CD4-positive, alpha-beta T cell treated with Interleukin-1 beta for 1 hour (primary cell): ENCODE results near the gene PAGE2.
"Not testable (repeated sequence)": the region's sequence is repeated elsewhere in the genome, so short reads cannot be mapped to it uniquely, and the experiment has no call there.

Experiments
- DNase-seq, 2 donors: peaks; one replicate each; pipeline ENCODE4 v3.0.0-alpha.2; 2020 to 2022

Gene PAGE2, protein sequence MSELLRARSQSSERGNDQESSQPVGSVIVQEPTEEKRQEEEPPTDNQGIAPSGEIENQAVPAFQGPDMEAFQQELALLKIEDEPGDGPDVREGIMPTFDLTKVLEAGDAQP

DNA sequence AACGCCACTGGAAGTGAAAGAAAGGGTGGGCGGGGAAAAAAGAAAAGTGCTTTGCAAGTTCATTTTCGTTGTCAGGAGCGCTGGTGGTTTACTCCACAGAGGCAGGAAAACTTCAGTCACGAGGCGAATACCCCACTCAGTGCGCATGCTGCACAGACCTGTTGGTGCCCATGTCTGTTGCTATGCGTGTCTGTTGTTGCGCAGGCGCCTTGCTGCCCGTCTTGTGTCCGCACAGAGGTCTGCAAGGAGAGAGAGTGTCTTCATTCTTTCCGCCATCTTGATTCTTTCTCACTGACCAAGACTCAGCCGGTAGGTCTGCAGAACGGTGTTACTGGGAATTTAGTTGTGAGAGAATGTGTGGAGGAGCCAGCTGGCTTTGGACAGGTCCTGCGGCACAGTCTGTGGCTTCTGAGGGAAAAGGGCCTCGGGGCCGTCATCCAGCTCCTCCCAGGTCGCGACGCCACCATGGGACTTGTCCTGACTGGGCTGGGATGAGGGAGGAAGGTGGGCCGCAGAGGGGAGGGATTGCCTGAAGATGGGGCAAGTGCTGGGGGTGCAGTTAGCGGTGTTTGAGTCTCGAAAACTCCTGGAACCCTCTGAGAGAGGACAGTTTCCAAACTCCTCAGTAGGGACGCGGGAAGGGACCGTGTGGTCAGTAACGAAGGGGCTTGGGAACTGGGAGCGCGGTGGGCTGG lies at the start of gene PAGE2:
Gene PAGE2 (plus strand): TSS at position 224 of the 695 bp plus-strand sequence. CDS start 1,003 bp downstream, outside the sequence.
- DNase-seq = no peak

DNA sequence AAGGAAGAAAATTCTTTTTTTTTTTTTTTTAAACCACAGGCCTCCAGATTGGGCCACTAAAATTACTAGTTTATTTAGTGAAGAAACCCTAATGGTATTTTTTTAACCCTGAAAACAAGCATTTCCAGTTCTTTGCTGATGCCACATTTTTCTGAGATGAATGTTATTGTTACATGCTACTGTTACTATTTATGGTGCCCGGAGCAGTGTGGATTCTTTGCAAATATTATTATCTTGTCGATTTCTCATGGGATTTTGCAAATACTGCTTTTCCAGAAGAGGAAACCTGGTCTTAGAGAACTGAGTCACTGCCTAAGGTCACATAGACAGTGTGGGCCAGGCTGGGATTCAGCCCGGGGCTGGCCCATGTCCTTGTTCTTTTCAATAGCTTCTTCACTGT lies 49.3 kb upstream of the PAGE2 start:
- no peak for DNase-seq

DNA sequence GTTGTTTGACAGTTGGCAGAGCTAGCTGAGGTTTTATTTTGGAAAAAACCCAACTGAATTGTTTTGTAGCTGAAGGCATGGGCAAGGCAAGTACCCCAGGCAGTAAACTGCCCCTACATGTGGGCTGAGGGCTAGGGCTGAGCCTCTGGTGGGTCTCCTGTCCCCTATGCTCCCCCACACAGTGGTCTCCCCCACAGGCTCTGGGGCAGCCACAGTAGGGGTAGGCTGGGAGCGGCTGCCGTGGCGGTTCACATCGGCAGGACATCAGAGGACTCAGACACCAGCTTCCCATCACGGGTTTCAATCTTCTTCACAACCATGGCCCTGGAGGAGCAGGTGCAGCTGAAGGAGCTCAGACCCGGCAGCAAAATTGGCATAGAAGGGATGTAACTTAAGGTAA lies 47.3 kb upstream of the PAGE2 start:
- DNase-seq = no peak

- DNase-seq = not testable (repeated sequence)
These were observed 38.2 kb upstream of the PAGE2 start for GRCh38 chrX:55050599-55050998.

- peak; percentile 37 to 54 for DNase-seq
These were observed 31.8 kb upstream of the PAGE2 start for GRCh38 chrX:55056820-55057674.

DNA sequence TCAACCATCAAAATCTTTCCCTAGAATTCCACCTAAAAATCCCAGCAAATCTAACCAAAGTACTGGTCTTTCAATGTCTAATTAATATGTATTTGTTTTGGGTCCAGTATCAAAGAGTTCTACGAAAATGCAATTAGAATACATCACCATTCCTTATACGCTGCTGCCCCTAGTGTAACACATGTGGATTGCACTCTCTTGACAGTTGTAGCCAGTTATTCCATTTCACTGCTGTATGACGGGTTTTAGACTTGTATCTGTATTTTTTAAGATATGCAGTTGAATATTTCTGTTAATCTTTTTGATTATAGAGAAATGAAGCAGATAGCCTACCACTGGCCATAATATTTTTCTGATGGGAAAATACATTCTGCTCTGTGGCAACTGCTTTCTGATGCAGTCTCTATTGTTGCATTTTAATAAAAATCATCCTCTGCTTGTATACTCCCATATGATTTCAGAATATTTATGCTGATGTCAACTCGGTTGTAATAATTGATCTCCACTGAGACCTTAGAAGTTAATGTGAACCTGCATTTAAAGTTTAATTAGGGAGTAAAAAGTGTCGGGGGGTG lies 31.1 kb upstream of the PAGE2 start:
- DNase-seq = peak; percentile 23 to 53

GRCh38 chrX:55067180-55067579 lies 21.6 kb upstream of the PAGE2 start:
- not testable (repeated sequence) for DNase-seq

DNA sequence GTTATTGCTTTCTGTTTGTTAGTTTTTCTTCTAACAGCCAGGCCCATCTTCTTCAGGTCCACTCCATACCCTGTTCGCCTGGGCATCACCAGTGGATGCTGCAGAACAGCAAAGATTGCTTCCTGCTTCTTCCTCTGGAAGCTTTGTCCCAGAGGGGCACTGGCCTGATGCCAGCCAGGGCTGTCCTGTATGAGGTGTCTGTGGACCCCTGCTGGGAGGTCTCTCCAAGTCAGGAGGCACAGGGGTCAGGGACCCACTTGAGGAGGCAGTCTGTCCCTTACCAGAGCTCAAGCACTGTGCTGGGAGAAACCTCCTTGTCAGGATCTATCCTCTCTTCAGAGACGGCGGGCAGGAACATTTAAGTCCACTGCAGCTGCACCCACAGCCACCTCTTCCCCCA lies 16.5 kb upstream of the PAGE2 start:
- no peak for DNase-seq

- DNase-seq = no peak
These were observed 13.9 kb upstream of the PAGE2 start, which contains the start of gene PAGE2B for GRCh38 chrX:55074851-55075467. Gene PAGE2B (plus strand): TSS chrX:55075030. CDS start chrX:55076042, 1,012 bp downstream.

- no peak for DNase-seq
These were observed 9.9 kb downstream of the PAGE2 start for GRCh38 chrX:55098691-55099090.

DNA sequence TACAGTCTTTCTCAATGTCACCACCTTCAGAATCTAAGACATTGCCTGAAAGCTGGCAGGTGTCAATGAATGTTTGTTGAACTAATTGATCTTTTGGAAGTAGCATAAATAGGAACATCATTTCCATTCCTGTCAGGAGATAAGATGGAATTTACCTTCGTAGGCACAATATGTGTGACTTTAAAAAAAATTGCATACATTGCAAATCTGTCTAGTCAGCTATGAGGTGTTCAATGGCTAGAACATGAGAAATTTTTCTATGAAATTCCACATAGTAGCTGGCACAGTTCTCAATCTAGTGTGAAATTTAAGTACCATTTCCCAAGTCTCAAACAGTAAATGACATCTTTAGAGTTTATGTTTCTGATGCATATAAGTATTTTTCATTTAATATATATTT lies 10.3 kb downstream of the PAGE2 start:
- DNase-seq = no peak

DNA sequence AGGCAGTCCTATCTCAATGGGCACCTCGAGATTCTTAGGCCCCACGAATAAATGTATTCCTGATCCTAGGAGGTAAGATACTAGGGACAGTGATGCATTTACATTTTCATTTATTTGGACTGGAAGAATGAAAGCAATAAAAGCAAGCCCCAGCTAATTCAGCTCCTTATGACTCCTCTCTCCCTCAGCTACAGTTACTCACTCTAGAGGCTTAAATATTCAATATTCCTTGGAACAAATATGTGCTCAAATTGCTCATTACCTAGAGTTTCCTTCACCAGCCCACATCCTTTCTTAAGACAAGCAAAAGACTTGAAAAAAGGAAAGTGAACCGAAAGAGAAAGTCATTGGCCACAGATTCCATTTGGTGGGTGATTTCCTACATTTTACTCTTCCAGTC lies 13.9 kb downstream of the PAGE2 start:
- DNase-seq = no peak

DNA sequence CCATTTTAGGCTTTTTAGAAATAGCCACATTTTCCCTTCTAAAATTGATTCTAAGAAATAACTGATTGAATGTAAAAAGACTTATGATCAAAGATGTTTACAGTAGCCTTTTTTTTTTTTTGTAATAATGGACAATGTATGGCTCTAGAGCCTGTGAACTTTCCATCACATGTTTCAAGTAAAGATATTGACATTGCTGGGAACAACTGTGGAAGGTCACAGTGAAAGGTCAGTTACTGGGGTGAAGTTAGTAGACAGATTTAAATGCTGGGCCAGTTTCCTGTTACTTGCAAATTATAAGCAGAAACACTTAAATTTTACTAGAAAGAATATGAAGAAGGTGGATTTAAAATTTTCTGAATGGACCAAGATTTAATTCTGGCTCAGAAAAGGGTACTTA lies 18.4 kb downstream of the PAGE2 start:
- no peak for DNase-seq

- DNase-seq = no peak
These were observed 19.1 kb downstream of the PAGE2 start for GRCh38 chrX:55107911-55108310.

GRCh38 chrX:55109306-55109705 lies 20.5 kb downstream of the PAGE2 start:
- no peak for DNase-seq

DNA sequence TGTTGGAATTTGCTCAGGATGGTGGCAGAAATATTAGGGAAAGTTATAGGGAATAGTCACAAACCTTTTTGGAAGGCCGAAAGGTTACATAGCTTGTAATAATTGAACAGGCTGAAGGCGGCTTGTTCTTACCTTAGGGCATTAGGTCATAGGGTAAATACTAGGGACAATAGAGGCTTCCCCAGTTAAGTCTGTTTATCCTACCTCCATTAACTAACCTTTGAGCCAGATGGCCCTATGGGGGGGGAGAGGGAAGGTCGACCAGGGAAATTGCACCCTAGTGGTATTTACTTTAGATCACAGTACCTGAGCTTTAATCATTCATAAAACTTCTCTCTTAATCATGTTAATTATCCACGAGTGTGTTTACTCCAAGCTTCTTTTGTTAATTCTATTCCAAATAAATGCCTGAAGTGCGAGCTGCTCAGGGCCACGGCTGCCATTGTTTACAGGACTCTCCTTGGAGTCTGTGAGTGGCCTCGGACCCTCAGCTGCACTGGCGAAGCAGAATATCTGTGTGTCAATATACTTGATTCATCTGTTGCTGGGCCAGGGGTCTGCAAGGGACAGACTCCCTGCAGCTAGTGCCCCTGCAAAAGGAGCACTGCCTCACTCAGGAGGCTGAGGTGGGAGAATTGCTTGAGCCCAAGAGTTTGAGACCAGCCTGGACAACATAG lies 22.9 kb downstream of the PAGE2 start:
- no peak for DNase-seq

GRCh38 chrX:55116589-55116988 lies 27.8 kb downstream of the PAGE2 start:
- not testable (repeated sequence) for DNase-seq

DNA sequence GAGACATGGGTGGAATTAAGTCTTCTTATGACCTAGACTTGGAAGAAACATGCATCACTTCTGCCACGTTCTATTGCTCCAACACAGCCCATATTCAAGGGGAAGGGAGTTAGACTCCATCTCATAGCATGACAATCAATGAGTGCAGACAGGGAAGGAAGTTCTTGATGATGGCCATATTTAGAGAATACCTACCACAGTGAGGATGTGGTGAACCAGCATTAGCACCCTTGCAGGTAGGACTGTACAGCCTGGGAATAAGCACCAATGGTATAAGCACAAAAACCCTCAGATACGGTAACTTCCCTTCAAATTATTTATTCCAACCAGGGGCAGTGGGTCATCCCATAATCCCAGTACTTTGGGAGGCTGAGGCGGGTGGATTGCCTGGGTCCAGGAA lies 29.8 kb downstream of the PAGE2 start:
- peak in 1 of 2 donors; percentile 2 for DNase-seq

GRCh38 chrX:55119271-55119670 lies 30.5 kb downstream of the PAGE2 start:
- DNase-seq = no peak

DNA sequence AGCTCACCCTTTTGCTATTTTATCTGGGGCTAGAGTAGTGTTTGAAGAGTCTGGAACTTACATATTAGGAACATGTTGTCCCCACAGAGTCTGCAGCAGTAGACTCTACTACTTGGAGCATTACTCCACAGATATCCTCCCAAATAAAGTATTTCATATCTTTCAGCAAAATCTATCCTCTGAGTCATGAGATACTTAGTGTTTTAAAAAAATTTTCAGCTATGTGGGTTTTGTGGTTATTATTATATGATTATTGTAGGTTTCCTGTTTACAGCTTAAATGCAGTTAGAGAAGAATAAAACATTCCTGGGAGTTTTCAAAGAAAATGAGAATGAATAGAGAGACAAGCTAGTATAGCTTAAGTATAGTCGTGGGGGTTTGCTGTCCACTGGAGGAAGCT lies 30.9 kb downstream of the PAGE2 start:
- DNase-seq = peak in 1 of 2 donors; percentile 1

DNA sequence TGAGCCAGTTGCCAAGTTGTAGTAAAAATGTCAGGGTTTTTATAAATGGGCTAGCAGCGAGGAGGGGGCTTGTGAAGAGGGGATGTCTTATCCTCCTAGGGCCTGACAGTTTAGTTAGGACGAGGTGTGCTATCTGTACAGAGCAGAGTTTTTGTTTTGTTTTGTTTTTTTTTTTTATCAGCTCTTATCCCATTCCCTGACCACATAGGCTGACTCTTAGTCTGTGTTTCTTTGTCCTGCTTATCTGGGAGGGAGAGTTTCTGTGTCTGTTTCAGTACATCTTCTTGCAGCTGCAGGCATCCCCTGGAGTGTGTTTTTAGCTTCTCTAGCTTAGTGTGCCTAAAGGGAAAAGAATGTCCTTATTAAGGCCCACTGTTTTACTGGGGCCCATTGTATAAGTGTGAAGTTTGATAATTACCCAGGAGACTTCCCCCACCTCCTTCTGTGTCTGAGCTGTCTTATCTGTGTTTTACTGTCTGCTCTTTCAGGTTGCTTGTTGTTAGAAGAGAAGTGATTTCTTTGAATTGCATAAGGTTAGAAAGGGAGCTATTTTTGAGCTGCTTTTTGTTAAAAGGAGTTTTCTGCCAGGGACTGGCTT lies 32.0 kb downstream of the PAGE2 start:
- no peak for DNase-seq

- DNase-seq = no peak
These were observed 35.1 kb downstream of the PAGE2 start for GRCh38 chrX:55123900-55124299.
